GM23338 (cell line): ENCODE data around the gene C19orf47. TPM values are rescaled to one million over a fixed set of nuclear protein-coding genes. Genes with fewer than 3 reads are reported as not detected.

Source experiments
- ATAC-seq: fragments of 200-7000 bp; cut with Tn5 transposase; 3 replicates; pipeline ENCODE4 v1.9.1; 2020
- DNase-seq: peaks from one replicate; pipeline ENCODE4 v3.0.0-alpha.2; 2015; ENCODE audit warnings: low spot score
- H2AFZ ChIP-seq: fragments of 200-600 bp; sonication (generic); 2 replicates; pipeline ENCODE4 v1.8.0; 2016; ENCODE audit warnings: antibody characterized with exemption, mild to moderate bottlenecking, moderate library complexity
- H3F3A ChIP-seq: fragments of 200-600 bp; sonication (generic); replicated peaks from 2 replicates; pipeline ENCODE4 v1.8.0; 2017; ENCODE audit warnings: antibody characterized with exemption, mixed run types, low read depth
- H3K27ac ChIP-seq: fragments of 200-600 bp; sonication (generic); 2 replicates; pipeline ENCODE4 v1.6.1; 2016; ENCODE audit warnings: low read depth
- H3K27me3 ChIP-seq: fragments of 200-600 bp; sonication (generic); 2 replicates; pipeline ENCODE4 v1.8.0; 2016; ENCODE audit warnings: mild to moderate bottlenecking, mixed run types, moderate library complexity; ENCODE audit not compliant: insufficient read depth
- H3K36me3 ChIP-seq: fragments of 200-600 bp; sonication (generic); 2 replicates; pipeline ENCODE4 v1.8.0; 2016; ENCODE audit warnings: mild to moderate bottlenecking; ENCODE audit not compliant: insufficient read depth
- H3K4me1 ChIP-seq: fragments of 200-600 bp; sonication (generic); 2 replicates; pipeline ENCODE4 v1.8.0; 2016; ENCODE audit warnings: mild to moderate bottlenecking, moderate library complexity; ENCODE audit not compliant: insufficient read depth
- H3K4me2 ChIP-seq: fragments of 200-600 bp; sonication (generic); 2 replicates; pipeline ENCODE4 v1.7.1; 2017; ENCODE audit warnings: mixed run types
- H3K4me3 ChIP-seq: fragments of 200-600 bp; sonication (generic); 2 replicates; pipeline ENCODE4 v1.6.1; 2016; ENCODE audit warnings: mixed run types
- H3K79me2 ChIP-seq: fragments of 200-600 bp; sonication (generic); replicated peaks from 2 replicates; pipeline ENCODE4 v1.8.0; 2017; ENCODE audit warnings: mild to moderate bottlenecking; ENCODE audit not compliant: insufficient read depth
- H3K9me2 ChIP-seq: fragments of 200-600 bp; sonication (generic); 2 replicates; pipeline ENCODE4 v1.8.0; 2017; ENCODE audit not compliant: insufficient read depth
- H4K20me1 ChIP-seq: fragments of 200-600 bp; sonication (generic); replicated peaks from 2 replicates; pipeline ENCODE4 v1.8.0; 2017; ENCODE audit warnings: mild to moderate bottlenecking; ENCODE audit not compliant: insufficient read depth
- H3K27ac Mint-ChIP-seq: 2 replicates; pipeline ENCODE4 v1.8.0; 2020; ENCODE audit warnings: inconsistent platforms, mild to moderate bottlenecking, moderate library complexity, mixed read lengths
- H3K27me3 Mint-ChIP-seq: 3 replicates; pipeline ENCODE4 v1.8.0; 2022; ENCODE audit warnings: low read depth, mild to moderate bottlenecking, moderate library complexity, mixed read lengths, inconsistent platforms; ENCODE audit not compliant: insufficient read depth, poor library complexity
- H3K36me3 Mint-ChIP-seq: 3 replicates; pipeline ENCODE4 v1.8.0; 2021; ENCODE audit warnings: low read depth, mild to moderate bottlenecking, inconsistent platforms, moderate library complexity, mixed read lengths
- H3K4me1 Mint-ChIP-seq: 3 replicates; pipeline ENCODE4 v1.8.0; 2020; ENCODE audit warnings: mild to moderate bottlenecking, inconsistent platforms, mixed read lengths
- H3K4me3 Mint-ChIP-seq: 3 replicates; pipeline ENCODE4 v1.8.0; 2021; ENCODE audit warnings: moderate library complexity, mild to moderate bottlenecking, inconsistent platforms, mixed read lengths
- H3K9me3 Mint-ChIP-seq: 3 replicates; pipeline ENCODE4 v1.8.0; 2020; ENCODE audit warnings: moderate library complexity, mild to moderate bottlenecking, inconsistent platforms, mixed read lengths
- CTCF ChIP-seq, 2 experiments: fragments of 200-600 bp in 1 of 2; sonication (generic) in 1 of 2; conservative IDR thresholded peaks; 2 replicates each; pipeline versions ENCODE4 v1.5.1 to v1.6.1; 2016 to 2017; ENCODE audit warnings: antibody characterized with exemption in 2 of 2, low read depth in 2 of 2, mild to moderate bottlenecking in 2 of 2, moderate library complexity in 1 of 2
- ETS1 ChIP-seq: IDR thresholded peaks from 2 replicates; pipeline ENCODE4 v1.6.1; 2016; ENCODE audit warnings: antibody characterized with exemption
- EZH2 ChIP-seq: fragments of 200-600 bp; sonication (generic); IDR thresholded peaks from one replicate; pipeline ENCODE4 v1.8.0; 2017; ENCODE audit warnings: antibody characterized with exemption, mild to moderate bottlenecking, low read depth; ENCODE audit not compliant: unreplicated experiment
- EZH2phosphoT487 ChIP-seq: fragments of 200-600 bp; sonication (generic); IDR thresholded peaks from one replicate; pipeline ENCODE4 v1.8.1; 2018; ENCODE audit warnings: antibody characterized with exemption; ENCODE audit not compliant: unreplicated experiment
- JUNB ChIP-seq: IDR thresholded peaks from one replicate; pipeline ENCODE4 v1.6.1; 2016; ENCODE audit warnings: antibody characterized with exemption; ENCODE audit not compliant: unreplicated experiment
- POLR2AphosphoS5 ChIP-seq: IDR thresholded peaks from 2 replicates; pipeline ENCODE4 v1.6.1; 2016; ENCODE audit warnings: antibody characterized with exemption, low read depth
- STAT1 ChIP-seq: IDR thresholded peaks from one replicate; pipeline ENCODE4 v1.6.1; 2016; ENCODE audit warnings: antibody characterized with exemption; ENCODE audit not compliant: unreplicated experiment
- ZNF114 ChIP-seq: fragments of 250-450 bp; sonication (Bioruptor Pico); IDR thresholded peaks from 2 replicates; pipeline ENCODE4 v1.5.0; 2020; ENCODE audit warnings: mild to moderate bottlenecking, moderate library complexity
- ZNF331 ChIP-seq: fragments of 250-450 bp; sonication (Bioruptor Pico); IDR thresholded peaks from 2 replicates; pipeline ENCODE4 v1.5.0; 2020; ENCODE audit warnings: low read depth, mild to moderate bottlenecking, moderate library complexity
- polyA plus RNA-seq: library from polyadenylated mRNA; unstranded; fragments of >200 nt; fragmentation: Nextera tagmentation; extraction: Ambion mirVana; gene quantifications from 2 replicates; pipeline ENCODE4 v1.2.1, GENCODE V29; 2016
- total RNA-seq: library from RNA; depleted of rRNA; stranded (reverse); fragments of >200 nt; shearing (Covaris generic); gene quantifications from 2 replicates; pipeline ENCODE4 v1.2.3, GENCODE V29; 2014
- TF ChIP-seq, protein P1 (sequence below): fragments of 250-450 bp; sonication (Bioruptor Pico); IDR thresholded peaks from 2 replicates; pipeline ENCODE4 v1.5.0; 2020; ENCODE audit warnings: mild to moderate bottlenecking, moderate library complexity
- TF ChIP-seq, protein P2 (sequence below): IDR thresholded peaks from one replicate; pipeline ENCODE4 v1.6.1; 2018; ENCODE audit warnings: antibody characterized with exemption; ENCODE audit not compliant: unreplicated experiment

Gene C19orf47
- total and polyA plus RNA-seq, 2 experiments from 2014 or later: 13.1 to 26.6 TPM

GRCh38 chr19:40337107-40337506 lies 11.1 kb downstream of the C19orf47 start (continued):
- TF ChIP-seq CTCF (conservative IDR thresholded peaks at IDR 0.05; ENCODE audit: low read depth in 2 of 2): no peak

GRCh38 chr19:40336601-40336900 lies 11.6 kb downstream of the C19orf47 start:
- no peak overlapping the region for H3K4me2 ChIP-seq
- H3K9me3 Mint-ChIP-seq: no peaks in the 10 kb centered on the region
- H3K27me3 ChIP-seq: no peaks in the 10 kb centered on the region
- no peak overlapping the region for H3K4me3 ChIP-seq
- no peak overlapping the region for H2AFZ ChIP-seq
- no peaks in the 10 kb centered on the region for H3K4me1 Mint-ChIP-seq
- ATAC-seq: no peak
- H3K4me3 Mint-ChIP-seq: no peak overlapping the region
- no peaks in the 10 kb centered on the region for H3F3A ChIP-seq
- no peaks in the 10 kb centered on the region for H3K4me1 ChIP-seq
- H3K79me2 ChIP-seq: no peaks in the 10 kb centered on the region
- peaks cover 29% of the 10 kb centered on the region for H3K36me3 Mint-ChIP-seq
- H4K20me1 ChIP-seq: no peaks in the 10 kb centered on the region
- H3K27ac Mint-ChIP-seq: no peak overlapping the region
- H3K9me2 ChIP-seq: no peaks in the 10 kb centered on the region
- no peaks in the 10 kb centered on the region; the same call in 1 of the 2 replicates for H3K36me3 ChIP-seq
- no peaks in the 10 kb centered on the region for H3K27me3 Mint-ChIP-seq
- no peak overlapping the region for H3K27ac ChIP-seq
- no peak for DNase-seq
- TF ChIP-seq STAT1 (no peak), ZNF331 (no peak), ZNF114 (CRISPR knock-in tag) (no peak), JUNB (no peak), ETS1 (no peak), EZH2 (no peak), EZH2phosphoT487 (no peak), CTCF (conservative IDR thresholded peaks at IDR 0.05; ENCODE audit: low read depth in 2 of 2) (no peak), POLR2AphosphoS5 (no peak)
- TF ChIP-seq, protein P1, sequence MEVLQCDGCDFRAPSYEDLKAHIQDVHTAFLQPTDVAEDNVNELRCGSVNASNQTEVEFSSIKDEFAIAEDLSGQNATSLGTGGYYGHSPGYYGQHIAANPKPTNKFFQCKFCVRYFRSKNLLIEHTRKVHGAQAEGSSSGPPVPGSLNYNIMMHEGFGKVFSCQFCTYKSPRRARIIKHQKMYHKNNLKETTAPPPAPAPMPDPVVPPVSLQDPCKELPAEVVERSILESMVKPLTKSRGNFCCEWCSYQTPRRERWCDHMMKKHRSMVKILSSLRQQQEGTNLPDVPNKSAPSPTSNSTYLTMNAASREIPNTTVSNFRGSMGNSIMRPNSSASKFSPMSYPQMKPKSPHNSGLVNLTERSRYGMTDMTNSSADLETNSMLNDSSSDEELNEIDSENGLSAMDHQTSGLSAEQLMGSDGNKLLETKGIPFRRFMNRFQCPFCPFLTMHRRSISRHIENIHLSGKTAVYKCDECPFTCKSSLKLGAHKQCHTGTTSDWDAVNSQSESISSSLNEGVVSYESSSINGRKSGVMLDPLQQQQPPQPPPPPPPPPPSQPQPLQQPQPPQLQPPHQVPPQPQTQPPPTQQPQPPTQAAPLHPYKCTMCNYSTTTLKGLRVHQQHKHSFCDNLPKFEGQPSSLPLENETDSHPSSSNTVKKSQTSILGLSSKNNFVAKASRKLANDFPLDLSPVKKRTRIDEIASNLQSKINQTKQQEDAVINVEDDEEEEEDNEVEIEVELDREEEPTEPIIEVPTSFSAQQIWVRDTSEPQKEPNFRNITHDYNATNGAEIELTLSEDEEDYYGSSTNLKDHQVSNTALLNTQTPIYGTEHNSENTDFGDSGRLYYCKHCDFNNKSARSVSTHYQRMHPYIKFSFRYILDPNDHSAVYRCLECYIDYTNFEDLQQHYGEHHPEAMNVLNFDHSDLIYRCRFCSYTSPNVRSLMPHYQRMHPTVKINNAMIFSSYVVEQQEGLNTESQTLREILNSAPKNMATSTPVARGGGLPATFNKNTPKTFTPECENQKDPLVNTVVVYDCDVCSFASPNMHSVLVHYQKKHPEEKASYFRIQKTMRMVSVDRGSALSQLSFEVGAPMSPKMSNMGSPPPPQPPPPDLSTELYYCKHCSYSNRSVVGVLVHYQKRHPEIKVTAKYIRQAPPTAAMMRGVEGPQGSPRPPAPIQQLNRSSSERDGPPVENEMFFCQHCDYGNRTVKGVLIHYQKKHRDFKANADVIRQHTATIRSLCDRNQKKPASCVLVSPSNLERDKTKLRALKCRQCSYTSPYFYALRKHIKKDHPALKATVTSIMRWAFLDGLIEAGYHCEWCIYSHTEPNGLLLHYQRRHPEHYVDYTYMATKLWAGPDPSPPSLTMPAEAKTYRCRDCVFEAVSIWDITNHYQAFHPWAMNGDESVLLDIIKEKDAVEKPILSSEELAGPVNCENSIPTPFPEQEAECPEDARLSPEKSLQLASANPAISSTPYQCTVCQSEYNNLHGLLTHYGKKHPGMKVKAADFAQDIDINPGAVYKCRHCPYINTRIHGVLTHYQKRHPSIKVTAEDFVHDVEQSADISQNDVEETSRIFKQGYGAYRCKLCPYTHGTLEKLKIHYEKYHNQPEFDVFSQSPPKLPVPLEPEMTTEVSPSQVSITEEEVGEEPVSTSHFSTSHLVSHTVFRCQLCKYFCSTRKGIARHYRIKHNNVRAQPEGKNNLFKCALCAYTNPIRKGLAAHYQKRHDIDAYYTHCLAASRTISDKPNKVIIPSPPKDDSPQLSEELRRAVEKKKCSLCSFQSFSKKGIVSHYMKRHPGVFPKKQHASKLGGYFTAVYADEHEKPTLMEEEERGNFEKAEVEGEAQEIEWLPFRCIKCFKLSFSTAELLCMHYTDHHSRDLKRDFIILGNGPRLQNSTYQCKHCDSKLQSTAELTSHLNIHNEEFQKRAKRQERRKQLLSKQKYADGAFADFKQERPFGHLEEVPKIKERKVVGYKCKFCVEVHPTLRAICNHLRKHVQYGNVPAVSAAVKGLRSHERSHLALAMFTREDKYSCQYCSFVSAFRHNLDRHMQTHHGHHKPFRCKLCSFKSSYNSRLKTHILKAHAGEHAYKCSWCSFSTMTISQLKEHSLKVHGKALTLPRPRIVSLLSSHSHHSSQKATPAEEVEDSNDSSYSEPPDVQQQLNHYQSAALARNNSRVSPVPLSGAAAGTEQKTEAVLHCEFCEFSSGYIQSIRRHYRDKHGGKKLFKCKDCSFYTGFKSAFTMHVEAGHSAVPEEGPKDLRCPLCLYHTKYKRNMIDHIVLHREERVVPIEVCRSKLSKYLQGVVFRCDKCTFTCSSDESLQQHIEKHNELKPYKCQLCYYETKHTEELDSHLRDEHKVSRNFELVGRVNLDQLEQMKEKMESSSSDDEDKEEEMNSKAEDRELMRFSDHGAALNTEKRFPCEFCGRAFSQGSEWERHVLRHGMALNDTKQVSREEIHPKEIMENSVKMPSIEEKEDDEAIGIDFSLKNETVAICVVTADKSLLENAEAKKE (CRISPR knock-in tag): no peak
- TF ChIP-seq, protein P2, sequence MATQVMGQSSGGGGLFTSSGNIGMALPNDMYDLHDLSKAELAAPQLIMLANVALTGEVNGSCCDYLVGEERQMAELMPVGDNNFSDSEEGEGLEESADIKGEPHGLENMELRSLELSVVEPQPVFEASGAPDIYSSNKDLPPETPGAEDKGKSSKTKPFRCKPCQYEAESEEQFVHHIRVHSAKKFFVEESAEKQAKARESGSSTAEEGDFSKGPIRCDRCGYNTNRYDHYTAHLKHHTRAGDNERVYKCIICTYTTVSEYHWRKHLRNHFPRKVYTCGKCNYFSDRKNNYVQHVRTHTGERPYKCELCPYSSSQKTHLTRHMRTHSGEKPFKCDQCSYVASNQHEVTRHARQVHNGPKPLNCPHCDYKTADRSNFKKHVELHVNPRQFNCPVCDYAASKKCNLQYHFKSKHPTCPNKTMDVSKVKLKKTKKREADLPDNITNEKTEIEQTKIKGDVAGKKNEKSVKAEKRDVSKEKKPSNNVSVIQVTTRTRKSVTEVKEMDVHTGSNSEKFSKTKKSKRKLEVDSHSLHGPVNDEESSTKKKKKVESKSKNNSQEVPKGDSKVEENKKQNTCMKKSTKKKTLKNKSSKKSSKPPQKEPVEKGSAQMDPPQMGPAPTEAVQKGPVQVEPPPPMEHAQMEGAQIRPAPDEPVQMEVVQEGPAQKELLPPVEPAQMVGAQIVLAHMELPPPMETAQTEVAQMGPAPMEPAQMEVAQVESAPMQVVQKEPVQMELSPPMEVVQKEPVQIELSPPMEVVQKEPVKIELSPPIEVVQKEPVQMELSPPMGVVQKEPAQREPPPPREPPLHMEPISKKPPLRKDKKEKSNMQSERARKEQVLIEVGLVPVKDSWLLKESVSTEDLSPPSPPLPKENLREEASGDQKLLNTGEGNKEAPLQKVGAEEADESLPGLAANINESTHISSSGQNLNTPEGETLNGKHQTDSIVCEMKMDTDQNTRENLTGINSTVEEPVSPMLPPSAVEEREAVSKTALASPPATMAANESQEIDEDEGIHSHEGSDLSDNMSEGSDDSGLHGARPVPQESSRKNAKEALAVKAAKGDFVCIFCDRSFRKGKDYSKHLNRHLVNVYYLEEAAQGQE: no peak
